ENCODE measurements around the gene ROR2. TPM values are rescaled to one million over a fixed set of nuclear protein-coding genes. Genes with fewer than 3 reads are reported as not detected.

The ROR2 gene
- total RNA-seq, 6 experiments from 2014 or later: 0.09 TPM; not detected in 5

DNA sequence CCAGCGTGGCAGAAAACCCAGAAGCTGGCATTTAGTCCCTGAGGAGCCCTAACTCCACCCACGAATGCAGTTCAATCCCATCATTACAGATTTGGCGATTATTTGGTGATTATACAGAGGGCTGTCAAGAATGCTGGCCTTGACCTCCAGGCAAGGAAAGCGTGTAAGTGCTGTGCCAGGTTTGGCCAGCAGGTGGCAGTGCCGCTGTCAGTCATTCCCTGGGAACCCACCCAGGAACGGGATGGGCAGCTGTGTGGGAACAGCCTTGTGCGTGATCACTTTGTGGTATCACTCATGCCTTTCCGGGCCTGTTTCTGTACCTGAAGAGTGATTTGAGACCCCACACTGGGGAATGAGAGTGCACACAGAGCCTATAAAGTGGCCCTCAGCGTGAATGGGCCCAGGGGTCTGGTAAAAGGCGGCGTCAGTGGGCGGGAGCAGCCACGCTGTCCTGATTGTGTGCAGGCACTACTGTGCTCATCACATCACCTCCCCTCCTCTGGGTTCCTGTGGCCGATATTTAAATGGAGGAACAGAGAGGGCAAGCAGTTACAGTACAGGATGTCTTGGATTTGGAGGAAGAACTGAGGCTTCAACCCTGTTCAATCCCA is 215.6 kb downstream of the ROR2 start:
- Mint-ChIP-seq H3K4me3 (no peak overlapping the region), H3K27me3 (ENCODE audit: insufficient read depth) (peaks cover 11% of the 10 kb centered on the region), H3K4me1 (ENCODE audit: low read depth) (peaks cover 2% of the 10 kb centered on the region), H3K36me3 (ENCODE audit: low read depth) (no peaks in the 10 kb centered on the region), H3K27ac (no peak overlapping the region), H3K9me3 (no peaks in the 10 kb centered on the region)
- TF ChIP-seq, protein P1, sequence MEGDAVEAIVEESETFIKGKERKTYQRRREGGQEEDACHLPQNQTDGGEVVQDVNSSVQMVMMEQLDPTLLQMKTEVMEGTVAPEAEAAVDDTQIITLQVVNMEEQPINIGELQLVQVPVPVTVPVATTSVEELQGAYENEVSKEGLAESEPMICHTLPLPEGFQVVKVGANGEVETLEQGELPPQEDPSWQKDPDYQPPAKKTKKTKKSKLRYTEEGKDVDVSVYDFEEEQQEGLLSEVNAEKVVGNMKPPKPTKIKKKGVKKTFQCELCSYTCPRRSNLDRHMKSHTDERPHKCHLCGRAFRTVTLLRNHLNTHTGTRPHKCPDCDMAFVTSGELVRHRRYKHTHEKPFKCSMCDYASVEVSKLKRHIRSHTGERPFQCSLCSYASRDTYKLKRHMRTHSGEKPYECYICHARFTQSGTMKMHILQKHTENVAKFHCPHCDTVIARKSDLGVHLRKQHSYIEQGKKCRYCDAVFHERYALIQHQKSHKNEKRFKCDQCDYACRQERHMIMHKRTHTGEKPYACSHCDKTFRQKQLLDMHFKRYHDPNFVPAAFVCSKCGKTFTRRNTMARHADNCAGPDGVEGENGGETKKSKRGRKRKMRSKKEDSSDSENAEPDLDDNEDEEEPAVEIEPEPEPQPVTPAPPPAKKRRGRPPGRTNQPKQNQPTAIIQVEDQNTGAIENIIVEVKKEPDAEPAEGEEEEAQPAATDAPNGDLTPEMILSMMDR (IDR thresholded peaks at IDR 0.05): peak; percentile 99
- no peak for DNase-seq

DNA sequence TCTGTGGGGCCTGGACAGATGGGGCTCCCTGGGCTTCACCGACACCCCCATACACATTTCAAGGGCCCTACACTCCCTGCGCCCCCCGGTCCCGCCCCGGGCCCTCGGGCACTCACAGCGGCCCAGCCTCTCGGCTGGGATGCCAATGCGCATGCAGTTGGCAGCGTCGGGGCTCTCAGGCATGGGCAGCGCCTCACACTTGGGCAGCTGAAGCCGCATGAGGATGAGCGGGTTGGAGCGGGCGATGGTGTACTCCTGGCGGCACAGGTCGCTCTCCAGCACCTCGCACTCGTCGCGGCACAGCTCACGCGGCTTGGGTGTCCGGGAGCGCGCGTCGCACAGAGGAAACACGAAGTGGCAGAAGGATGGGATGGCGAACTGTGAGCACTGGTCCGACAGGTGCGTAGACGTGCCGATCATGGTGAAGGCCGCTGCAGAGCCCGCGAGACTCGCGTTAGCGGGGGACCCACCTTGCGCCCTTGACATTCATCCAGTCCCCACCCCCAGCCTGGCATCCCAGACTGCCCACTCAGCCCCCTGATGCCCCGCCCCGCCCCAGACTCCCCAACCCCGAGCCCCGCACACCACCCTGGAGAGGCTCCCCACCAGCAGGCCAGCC is 216.9 kb downstream of the ROR2 start:
- TF ChIP-seq, protein P1 (IDR thresholded peaks at IDR 0.05): no peak
- DNase-seq: no peak
- Mint-ChIP-seq H3K27me3 (ENCODE audit: insufficient read depth) (peaks cover 9% of the 10 kb centered on the region), H3K4me1 (ENCODE audit: low read depth) (peaks cover 12% of the 10 kb centered on the region), H3K27ac (no peak overlapping the region), H3K36me3 (ENCODE audit: low read depth) (no peaks in the 10 kb centered on the region), H3K9me3 (no peaks in the 10 kb centered on the region), H3K4me3 (no peak overlapping the region)

DNA sequence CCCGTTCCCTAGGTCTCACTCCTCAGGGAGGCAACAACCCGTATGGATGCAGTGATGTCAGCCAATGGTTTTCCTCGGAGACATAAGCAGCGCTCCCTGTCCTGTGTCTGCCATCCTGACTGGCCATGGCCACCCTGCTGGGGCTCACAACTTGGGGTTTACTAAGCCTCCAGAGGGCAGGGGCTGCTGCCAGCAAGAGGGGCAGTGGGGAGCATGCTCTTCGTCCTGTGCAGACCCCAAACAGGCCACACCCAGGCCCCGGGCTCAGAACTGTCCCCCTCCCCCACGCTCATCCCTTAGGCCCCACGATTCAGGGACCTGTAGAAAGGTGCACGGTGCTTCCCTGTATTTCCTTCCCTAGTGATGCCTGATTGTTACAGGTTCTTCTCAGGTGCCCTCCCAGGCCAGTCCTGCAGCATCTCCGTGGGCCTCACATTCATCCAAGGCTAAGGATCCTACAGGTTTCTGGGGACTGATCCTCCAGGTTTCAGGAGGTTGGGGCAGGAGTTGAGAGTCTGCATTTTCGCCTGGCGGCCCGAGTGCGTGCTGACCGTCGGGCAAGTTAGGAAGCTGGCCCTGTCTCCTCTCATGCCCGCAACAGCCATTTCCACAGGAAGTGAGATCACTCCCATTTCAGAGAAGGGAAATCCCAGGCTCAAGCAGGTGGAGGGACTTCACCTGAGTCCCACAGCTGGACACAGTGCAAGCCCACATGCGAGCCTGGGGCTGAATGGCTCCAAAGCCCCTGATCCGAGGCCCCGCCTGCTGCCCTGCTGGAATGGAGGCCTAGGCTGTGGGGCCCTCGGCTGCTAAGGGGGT is 217.6 kb downstream of the ROR2 start:
- TF ChIP-seq, protein P1 (IDR thresholded peaks at IDR 0.05): no peak
- peaks cover 14% of the 10 kb centered on the region for H3K4me1 Mint-ChIP-seq (ENCODE audit: low read depth)
- no peaks in the 10 kb centered on the region for H3K36me3 Mint-ChIP-seq (ENCODE audit: low read depth)
- H3K27ac Mint-ChIP-seq: no peak overlapping the region
- DNase-seq: no peak
- no peaks in the 10 kb centered on the region for H3K9me3 Mint-ChIP-seq
- H3K4me3 Mint-ChIP-seq: no peak overlapping the region
- peaks cover 9% of the 10 kb centered on the region for H3K27me3 Mint-ChIP-seq (ENCODE audit: insufficient read depth)

DNA sequence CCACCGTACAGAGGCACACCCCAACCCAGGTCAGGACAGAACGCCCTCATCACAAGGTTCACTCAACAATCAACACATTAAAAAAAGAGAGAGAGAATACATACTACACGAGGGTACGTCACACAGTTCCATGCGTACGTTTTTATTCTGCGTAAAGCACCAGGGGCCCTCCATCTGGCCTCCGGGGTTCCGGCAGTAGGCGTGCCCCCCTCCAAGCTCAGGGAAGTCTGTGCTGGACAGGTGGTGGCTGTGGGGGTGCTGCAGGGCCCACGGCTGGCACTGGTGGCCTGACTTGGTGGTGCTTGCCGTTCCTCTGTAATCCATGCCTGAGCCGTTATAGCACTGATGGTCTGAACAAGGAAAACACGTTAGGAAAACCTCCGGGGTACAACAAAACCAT is 219.2 kb downstream of the ROR2 start:
- Mint-ChIP-seq H3K9me3 (no peaks in the 10 kb centered on the region), H3K27me3 (ENCODE audit: insufficient read depth) (peaks cover 2% of the 10 kb centered on the region; the same call in 1 of the 2 replicates), H3K36me3 (ENCODE audit: low read depth) (no peaks in the 10 kb centered on the region), H3K4me1 (ENCODE audit: low read depth) (peaks cover 20% of the 10 kb centered on the region), H3K4me3 (no peak overlapping the region), H3K27ac (no peak overlapping the region)
- DNase-seq: no peak
- TF ChIP-seq, protein P1 (IDR thresholded peaks at IDR 0.05): no peak

DNA sequence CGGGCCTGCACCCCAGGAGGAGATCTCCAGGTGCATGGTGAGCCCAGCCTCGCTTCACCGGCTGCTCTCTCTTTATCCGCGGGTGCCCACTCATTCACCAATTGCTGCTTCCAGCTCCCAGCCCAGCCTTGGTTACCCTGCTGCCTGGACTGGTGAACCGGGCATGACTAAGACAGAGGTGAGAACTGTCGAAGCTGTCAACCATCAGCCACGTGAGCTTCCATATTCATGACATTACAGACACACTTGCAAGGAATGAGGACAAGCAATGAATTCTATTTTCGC is 220.5 kb downstream of the ROR2 start:
- H3K27me3 Mint-ChIP-seq (ENCODE audit: insufficient read depth): peaks cover 3% of the 10 kb centered on the region
- no peak overlapping the region for H3K4me3 Mint-ChIP-seq
- no peaks in the 10 kb centered on the region for H3K36me3 Mint-ChIP-seq (ENCODE audit: low read depth)
- no peak overlapping the region for H3K27ac Mint-ChIP-seq
- no peak for DNase-seq
- TF ChIP-seq, protein P1 (IDR thresholded peaks at IDR 0.05): no peak
- H3K9me3 Mint-ChIP-seq: no peaks in the 10 kb centered on the region
- H3K4me1 Mint-ChIP-seq (ENCODE audit: low read depth): peaks cover 20% of the 10 kb centered on the region

Data from HFFc6 (cell line).